ENCODE results near the gene NUDT15.

The NUDT15 gene

GRCh38 chr13:48004201-48004600, 33.3 kb upstream of the NUDT15 start:
- TF ChIP-seq EZH2 (IDR thresholded peaks at IDR 0.05; ENCODE audit: borderline replicate concordance, low read length): no peak
- TF ChIP-seq CTCF (IDR thresholded peaks at IDR 0.05; ENCODE audit: low read length): no peak
- Histone ChIP-seq H3K79me2 (ENCODE audit: insufficient read depth, low read length) (peaks cover 17% of the 10 kb centered on the region), H3K27ac (ENCODE audit: low read depth, low read length, poor library complexity, severe bottlenecking) (no peak overlapping the region), H4K20me1 (ENCODE audit: insufficient read depth, low read length) (no peaks in the 10 kb centered on the region), H2AFZ (ENCODE audit: low read length) (no peak overlapping the region), H3K4me3 (ENCODE audit: low read depth, low read length, poor library complexity, severe bottlenecking) (no peak overlapping the region), H3K9me3 (ENCODE audit: low read length) (no peaks in the 10 kb centered on the region), H3F3A (ENCODE audit: insufficient read depth, low read length) (no peaks in the 10 kb centered on the region), H3K4me2 (ENCODE audit: low read length) (no peak overlapping the region), H3K27me3 (ENCODE audit: insufficient read depth, low read length) (no peaks in the 10 kb centered on the region), H3K9me2 (ENCODE audit: low read depth, low read length) (no peaks in the 10 kb centered on the region), H3K9ac (ENCODE audit: low read length) (no peak overlapping the region), H3K36me3 (ENCODE audit: insufficient read depth, low read length) (no peaks in the 10 kb centered on the region), H3K4me1 (ENCODE audit: insufficient read depth, low read length, severe bottlenecking) (peaks cover 15% of the 10 kb centered on the region)

- Histone ChIP-seq H3K4me2 (ENCODE audit: low read length) (no peak overlapping the region), H3K4me3 (ENCODE audit: low read depth, low read length, poor library complexity, severe bottlenecking) (no peak overlapping the region), H4K20me1 (ENCODE audit: insufficient read depth, low read length) (no peaks in the 10 kb centered on the region), H3K4me1 (ENCODE audit: insufficient read depth, low read length, severe bottlenecking) (peaks cover 4% of the 10 kb centered on the region), H3K79me2 (ENCODE audit: insufficient read depth, low read length) (no peaks in the 10 kb centered on the region), H3F3A (ENCODE audit: insufficient read depth, low read length) (no peaks in the 10 kb centered on the region), H3K9me3 (ENCODE audit: low read length) (no peaks in the 10 kb centered on the region), H2AFZ (ENCODE audit: low read length) (no peak overlapping the region), H3K9me2 (ENCODE audit: low read depth, low read length) (no peaks in the 10 kb centered on the region), H3K27ac (ENCODE audit: low read depth, low read length, poor library complexity, severe bottlenecking) (no peak overlapping the region), H3K36me3 (ENCODE audit: insufficient read depth, low read length) (no peaks in the 10 kb centered on the region), H3K27me3 (ENCODE audit: insufficient read depth, low read length) (no peaks in the 10 kb centered on the region), H3K9ac (ENCODE audit: low read length) (no peak overlapping the region)
- TF ChIP-seq EZH2 (IDR thresholded peaks at IDR 0.05; ENCODE audit: borderline replicate concordance, low read length) (no peak), CTCF (IDR thresholded peaks at IDR 0.05; ENCODE audit: low read length) (no peak)
Measured at GRCh38 chr13:48006396-48006795, 31.1 kb upstream of the NUDT15 start.

GRCh38 chr13:48009284-48009683, 28.2 kb upstream of the NUDT15 start:
- Histone ChIP-seq H3K4me3 (ENCODE audit: low read depth, low read length, poor library complexity, severe bottlenecking) (no peak overlapping the region), H2AFZ (ENCODE audit: low read length) (no peak overlapping the region), H4K20me1 (ENCODE audit: insufficient read depth, low read length) (no peaks in the 10 kb centered on the region), H3K79me2 (ENCODE audit: insufficient read depth, low read length) (no peaks in the 10 kb centered on the region), H3K27me3 (ENCODE audit: insufficient read depth, low read length) (no peaks in the 10 kb centered on the region), H3K9me3 (ENCODE audit: low read length) (no peaks in the 10 kb centered on the region), H3K4me2 (ENCODE audit: low read length) (no peak overlapping the region), H3K27ac (ENCODE audit: low read depth, low read length, poor library complexity, severe bottlenecking) (no peak overlapping the region), H3F3A (ENCODE audit: insufficient read depth, low read length) (no peaks in the 10 kb centered on the region), H3K9me2 (ENCODE audit: low read depth, low read length) (no peaks in the 10 kb centered on the region), H3K36me3 (ENCODE audit: insufficient read depth, low read length) (no peaks in the 10 kb centered on the region; the same call in 1 of the 2 replicates), H3K4me1 (ENCODE audit: insufficient read depth, low read length, severe bottlenecking) (no peaks in the 10 kb centered on the region), H3K9ac (ENCODE audit: low read length) (no peak overlapping the region)
- TF ChIP-seq EZH2 (IDR thresholded peaks at IDR 0.05; ENCODE audit: borderline replicate concordance, low read length): no peak
- no peak for TF ChIP-seq CTCF (IDR thresholded peaks at IDR 0.05; ENCODE audit: low read length)
